HG03280 (cell line): ENCODE results near the gene PBX2.
"Not testable (repeated sequence)": the region's sequence is repeated elsewhere in the genome, so short reads cannot be mapped to it uniquely, and the experiment has no call there.

Experiments
- ATAC-seq: cut with Tn5 transposase; IDR thresholded peaks from one replicate; pipeline ENCODE4 v1.9.1; 2021; ENCODE audit warnings: mild to moderate bottlenecking, moderate library complexity; ENCODE audit not compliant: unreplicated experiment

The PBX2 gene

GRCh38 chr6:32151863-32152768 is 37.9 kb downstream of the PBX2 start, which contains the start of gene PRRT1:
TSS of gene PRRT1 (minus strand) at chr6:32151939. CDS start at chr6:32151827, 112 bp downstream.
- no peak for ATAC-seq

- ATAC-seq: no peak
These were observed 38.7 kb downstream of the PBX2 start for GRCh38 chr6:32151181-32151862.

- no peak for ATAC-seq
These were observed 39.8 kb downstream of the PBX2 start for GRCh38 chr6:32149932-32150870.

GRCh38 chr6:32149092-32149755 is 40.8 kb downstream of the PBX2 start:
- no peak for ATAC-seq

- ATAC-seq: no peak
These were observed 41.5 kb downstream of the PBX2 start for GRCh38 chr6:32148289-32149091.

- ATAC-seq: no peak
These were observed 42.4 kb downstream of the PBX2 start for GRCh38 chr6:32147401-32148132.

- no peak for ATAC-seq
These were observed 43.3 kb downstream of the PBX2 start for GRCh38 chr6:32146687-32147086.

GRCh38 chr6:32146287-32146686 is 43.7 kb downstream of the PBX2 start:
- no peak for ATAC-seq

GRCh38 chr6:32144238-32144637 is 45.8 kb downstream of the PBX2 start:
- not testable (repeated sequence) for ATAC-seq

GRCh38 chr6:32140420-32141046 is 49.5 kb downstream of the PBX2 start:
- ATAC-seq: no peak

GRCh38 chr6:32139590-32139989 is 50.4 kb downstream of the PBX2 start:
- ATAC-seq: no peak

- ATAC-seq: no peak
These were observed 52.5 kb downstream of the PBX2 start for GRCh38 chr6:32137454-32137853.
